Glomerular visceral epithelial cell (primary cell): ENCODE data around the gene RIPPLY3.
"Not testable (repeated sequence)": the region's sequence is repeated elsewhere in the genome, so short reads cannot be mapped to it uniquely, and the experiment has no call there.

Source experiments
- DNase-seq: peaks from one replicate; pipeline ENCODE4 v3.0.0-alpha.2; 2016; ENCODE audit errors: extremely low spot score

Gene RIPPLY3

DNA sequence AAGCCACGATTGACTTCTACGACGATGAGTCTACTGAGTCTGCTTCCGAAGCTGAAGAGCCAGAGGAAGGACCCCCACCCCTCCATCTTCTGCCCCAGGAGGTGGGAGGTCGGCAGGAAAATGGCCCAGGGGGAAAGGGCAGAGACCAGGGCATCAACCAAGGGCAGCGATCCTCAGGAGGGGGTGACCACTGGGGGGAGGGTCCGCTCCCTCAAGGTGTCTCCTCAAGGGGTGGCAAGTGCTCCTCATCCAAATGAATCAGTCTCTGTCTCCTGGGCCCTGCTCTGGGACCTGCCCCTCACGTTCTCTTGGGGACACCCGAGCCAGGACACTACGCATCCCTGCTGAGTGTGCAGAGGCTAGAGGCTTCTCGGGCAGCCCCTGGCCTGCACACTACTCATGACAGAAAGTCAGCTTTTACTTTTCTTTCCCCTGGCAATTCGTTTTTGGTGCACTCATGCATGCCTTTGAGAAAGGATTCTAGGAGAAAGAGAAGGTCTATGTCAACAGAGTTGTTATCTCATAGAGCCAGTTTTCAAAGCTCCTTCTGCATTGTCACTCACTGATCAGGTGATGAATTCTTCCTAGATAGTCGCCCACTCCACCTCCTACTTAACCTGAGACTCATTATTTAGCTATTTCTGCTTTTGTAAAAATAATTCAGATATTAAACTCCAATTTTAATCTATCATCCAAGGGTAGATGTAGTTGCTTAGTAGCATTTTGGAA, 11.6 kb downstream of the RIPPLY3 start:
- DNase-seq, result no peak

DNA sequence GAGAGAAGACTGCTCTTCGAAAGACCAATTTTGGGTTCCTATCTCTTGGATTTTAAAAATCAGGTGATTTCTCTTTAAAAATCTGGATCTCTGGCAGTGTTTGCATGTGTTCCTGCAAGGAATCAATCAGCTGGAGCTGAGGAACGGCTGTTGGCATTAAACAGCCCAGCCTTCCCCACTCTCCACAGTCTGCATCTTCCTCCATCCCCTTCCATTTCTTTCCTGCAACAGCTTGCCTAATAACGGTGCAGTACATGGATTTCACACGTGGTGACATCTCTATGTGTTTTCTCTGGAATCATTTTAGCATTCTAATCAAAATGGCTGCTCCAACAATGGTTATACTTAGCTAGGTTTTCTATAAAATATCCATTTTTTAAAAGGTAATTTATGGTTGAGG, 20.0 kb downstream of the RIPPLY3 start:
- DNase-seq, result no peak

DNA sequence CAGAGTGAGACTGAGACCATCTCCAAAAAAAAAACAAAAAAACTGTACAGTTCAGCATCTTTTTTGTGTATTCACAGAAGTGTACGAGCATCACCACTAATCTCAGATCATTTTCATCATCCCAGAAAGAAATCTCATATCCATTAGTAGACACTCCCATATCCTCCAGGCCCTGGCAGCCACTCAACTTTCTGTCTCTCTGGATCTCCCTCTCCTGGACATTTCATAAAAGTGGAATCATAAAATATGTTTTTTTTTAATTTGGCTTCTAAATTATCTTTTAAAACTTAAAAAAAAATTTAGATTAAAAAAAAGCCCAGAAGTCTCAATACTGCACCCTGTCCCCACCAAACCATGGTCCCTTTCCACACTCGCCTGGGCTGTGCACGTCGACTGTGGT, 22.1 kb downstream of the RIPPLY3 start:
- no peak for DNase-seq

DNA sequence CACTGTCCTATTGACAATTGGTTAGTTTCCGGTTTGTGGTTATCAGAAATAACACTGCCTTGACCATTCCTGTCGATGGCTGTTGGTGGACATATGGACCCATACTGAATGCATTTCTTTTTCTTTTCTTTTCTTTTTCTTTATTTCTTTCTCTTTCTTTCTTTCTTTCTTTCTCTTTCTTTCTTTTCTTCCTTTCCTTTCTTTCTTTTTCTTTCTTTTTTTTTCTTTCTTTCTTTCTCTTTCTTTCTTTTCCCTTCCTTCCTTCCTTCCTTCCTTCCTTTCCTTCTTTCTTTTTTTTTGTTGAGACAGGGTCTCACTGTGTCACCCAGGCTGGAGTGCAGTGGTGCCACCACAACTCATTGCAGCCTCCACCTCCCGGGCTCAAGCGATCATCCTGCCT, 24.4 kb downstream of the RIPPLY3 start:
- DNase-seq, result no peak

DNA sequence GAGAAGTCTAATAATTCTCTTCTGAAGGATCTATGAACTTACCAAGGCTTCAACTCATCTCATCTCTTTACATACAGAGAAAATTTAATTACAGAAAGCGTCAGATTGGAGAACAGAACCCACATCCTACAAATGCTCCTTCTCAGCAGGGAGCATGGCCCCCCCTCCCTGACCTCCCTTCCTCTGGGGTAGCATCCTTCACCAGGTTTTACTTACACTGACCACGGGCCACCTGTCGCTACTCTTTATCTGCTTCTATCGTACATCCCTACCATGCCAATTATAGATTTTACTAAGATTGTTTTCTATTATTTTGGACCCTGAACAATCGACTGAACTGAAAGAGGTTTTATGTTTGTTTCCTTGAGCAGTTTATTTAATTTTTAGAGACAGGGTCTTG, 25.8 kb downstream of the RIPPLY3 start:
- DNase-seq, result no peak

DNA sequence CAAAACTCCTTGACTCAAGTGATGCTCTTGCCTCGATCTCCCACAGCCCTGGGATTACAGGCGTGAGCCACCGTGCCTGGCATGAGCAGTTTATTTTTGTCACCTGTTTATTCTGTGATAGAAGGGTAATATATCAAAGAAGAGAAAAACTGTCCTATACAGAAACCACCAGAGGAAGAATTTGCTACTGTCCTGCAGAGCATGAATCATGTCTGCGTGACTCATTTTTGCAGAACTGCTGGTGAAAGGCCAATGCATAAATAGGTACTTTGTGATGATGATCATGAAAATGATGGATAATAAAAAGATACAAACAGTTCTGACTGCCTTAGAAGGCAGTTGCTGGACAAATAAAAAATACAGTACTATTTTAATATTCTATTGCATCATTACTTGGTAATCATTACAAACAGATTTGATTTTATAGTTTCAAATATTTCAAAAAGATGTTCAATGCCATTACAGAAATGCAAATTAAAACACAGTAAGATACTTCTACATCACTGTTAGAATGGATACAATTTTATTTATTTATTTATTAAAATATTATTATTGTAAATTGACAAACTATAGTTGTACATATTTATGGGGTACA, 26.5 kb downstream of the RIPPLY3 start:
- peak; percentile 48 for DNase-seq

DNA sequence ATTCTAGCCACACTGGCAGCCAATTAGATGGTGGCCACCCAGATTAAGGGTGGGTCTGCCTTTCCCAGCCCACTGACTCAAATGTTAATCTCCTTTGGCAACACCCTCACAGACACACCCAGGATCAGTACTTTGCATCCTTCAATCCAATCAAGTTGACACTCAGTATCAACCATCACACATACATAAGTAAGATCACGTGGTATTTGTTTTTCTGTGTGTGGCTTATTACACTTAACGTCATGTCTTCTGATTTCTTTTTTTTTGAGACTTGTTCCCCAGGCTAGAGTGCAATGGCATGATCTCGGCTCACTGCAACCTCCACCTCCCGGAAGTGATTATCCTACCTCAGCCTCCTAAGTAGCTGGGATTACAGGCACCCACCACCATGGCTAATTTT, 27.9 kb downstream of the RIPPLY3 start:
- not testable (repeated sequence) for DNase-seq

DNA sequence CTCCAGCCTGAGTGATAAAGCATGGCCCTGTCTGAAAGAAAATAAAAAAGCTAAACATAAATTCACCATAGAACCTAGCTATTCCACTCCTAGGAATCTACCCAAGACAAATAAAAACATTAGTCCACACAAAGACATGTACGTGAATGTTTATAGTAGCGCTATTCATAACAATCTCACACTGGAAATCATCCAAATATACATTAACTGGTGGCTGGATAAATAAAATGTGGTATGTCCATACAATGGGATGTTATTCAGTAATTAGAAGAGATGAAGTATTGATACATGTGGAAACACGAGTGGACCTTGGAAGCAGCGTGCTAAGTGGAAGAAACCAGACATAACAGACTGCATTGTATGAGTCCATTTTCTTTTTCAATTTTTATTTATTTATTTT, 29.7 kb downstream of the RIPPLY3 start:
- DNase-seq, result no peak

DNA sequence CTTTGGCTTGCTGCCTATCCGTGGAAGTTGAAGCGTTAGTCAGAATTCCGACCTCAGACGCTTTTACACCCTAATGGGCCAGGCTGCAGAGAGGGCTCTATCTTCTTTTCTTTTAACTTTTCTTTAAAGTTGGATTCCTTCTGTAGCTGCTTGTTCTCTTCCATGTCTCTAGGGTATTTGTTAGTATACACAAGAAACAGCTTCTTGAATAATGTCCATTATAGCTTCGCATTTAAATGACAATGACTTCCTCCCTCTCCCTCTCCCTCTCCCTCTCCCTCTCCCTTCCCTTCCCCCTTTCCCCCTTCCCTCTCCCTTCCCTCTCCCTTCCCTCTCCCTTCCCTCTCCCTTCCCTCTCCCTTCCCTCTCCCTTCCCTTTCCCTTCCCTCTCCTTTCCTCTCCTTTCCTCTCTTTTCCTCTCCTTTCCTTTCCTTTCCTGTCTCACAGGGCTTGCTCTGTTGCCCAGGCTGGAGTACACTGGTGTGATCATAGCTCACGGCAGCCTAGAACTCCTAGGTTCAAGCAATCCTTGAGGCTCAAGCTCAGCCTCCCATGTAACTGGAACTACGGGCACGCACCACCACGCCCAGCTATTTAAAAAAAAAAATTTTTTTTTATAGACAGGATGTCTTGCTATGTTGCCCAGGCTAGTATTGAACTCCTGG, 33.0 kb downstream of the RIPPLY3 start:
- no peak for DNase-seq

DNA sequence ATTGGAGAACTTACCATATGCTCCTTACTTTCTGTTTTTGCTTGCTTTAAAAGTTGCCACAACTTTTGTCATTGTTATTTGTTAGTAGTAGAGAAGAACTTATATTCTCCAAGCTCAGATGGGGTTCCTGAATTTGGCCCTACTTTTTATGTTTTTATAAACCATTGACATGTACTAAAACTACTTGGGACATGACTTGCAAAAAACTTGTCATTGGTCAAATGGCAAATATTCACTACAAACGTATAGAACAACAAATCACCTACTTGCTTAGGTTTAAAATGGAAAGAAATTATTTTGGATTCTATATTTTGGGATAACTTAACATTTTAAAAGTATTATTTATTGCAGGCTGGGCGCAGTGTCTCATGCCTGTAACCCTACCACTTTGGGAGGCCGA, 33.7 kb downstream of the RIPPLY3 start:
- no peak for DNase-seq

DNA sequence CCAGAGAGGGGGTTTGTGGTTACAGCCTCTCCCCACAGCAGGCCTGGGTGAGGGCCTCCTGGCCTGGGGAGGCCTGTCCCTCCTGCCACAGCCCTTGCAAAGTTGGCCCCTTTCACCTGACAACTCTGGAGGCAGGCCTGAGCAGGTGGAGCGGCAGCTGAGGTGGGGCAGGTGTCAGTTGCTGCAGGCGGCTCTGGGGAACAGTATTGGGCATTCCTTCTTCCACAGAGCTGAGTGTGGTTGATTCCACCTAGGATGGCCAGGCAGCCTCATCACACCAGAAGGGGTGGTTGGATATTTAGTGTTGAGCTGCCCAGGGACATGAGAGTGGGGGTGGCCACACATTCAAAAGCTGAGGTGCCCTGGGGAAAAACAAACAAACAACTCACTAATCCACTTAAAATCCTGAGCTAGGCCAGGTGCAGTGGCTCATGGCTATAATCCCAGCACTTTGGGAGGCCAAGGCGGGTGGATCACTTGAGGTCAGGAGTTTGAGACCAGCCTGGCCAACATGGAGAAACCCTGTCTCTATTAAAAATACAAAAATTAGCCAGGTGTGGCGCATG, 35.3 kb downstream of the RIPPLY3 start:
- no peak for DNase-seq

DNA sequence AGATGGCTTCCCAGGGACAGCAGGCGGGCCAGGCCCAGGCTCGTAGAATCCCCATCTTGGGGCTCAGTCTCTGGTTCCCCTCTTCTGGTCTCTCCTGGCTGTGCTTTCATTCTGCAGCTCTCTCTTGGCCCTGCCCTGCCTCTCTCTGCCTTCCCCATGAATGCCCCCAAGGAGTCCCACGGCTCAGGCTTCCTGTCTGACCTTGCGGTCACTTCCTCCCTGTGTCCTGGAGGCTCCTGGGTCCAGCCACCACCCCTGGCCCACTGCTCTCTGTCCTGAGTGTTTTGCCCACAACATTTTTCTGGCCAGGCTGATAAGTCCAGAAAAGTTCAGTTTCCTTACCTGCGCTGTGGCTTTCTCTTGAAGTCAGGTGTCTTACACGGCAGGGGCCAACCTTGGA, 37.3 kb downstream of the RIPPLY3 start:
- DNase-seq, result no peak

DNA sequence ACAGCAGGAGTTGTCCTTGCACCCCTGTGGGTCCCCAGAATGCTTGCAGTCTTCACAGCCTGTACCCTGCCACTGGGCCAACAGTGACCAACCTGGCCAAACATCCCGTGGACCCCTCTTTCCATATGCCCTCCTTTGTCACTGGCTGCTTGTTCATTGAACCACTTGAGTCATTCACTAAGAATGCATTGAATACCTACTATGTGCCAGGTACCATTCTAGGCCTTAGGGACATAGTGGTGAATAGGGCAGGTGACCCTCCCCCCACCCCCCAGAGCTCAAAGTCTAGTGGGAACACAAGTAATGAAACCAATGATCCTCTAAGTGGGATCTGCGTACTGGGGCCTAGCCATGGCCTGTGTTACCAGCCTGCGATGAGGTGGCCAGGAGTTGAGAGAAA, 38.1 kb downstream of the RIPPLY3 start:
- DNase-seq, result no peak

DNA sequence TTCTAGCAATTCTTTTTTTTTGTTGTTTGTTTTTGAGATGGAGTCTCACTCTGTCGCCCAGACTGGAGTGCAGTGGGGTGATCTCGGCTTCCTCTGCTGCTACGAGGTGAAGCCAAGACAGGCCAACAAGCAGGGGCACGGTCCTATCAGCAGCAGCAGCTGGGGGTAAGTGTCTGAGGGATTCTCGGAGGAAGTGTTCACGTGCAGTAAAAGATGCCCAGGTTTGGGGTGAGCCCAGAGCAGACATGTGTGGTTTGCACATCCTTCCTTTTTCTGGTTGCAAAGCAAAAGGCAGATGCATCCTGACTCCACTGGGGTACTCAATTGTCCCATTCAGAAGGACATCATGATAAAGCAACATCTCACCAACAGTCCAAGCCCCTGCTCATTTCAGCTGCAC, 38.6 kb downstream of the RIPPLY3 start:
- no peak for DNase-seq

DNA sequence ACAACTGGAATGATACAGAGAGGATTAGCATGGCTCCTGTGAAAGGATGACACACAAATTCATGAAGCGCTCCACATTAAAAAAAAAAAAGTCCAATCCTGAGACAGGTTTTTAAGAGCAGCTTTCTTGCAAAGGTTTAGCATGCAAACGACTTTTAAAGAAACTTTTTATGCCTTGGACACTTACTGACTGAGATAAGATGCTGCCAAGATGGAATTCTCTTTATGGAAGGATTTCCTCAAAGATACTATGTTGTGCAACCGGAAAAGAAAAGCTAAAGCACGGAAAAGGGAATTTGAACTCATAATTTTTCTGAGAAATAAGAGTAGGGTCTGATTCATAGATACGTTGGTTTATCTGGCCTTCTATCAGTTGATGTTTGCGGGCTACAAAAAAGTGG, 39.1 kb downstream of the RIPPLY3 start:
- no peak for DNase-seq

DNA sequence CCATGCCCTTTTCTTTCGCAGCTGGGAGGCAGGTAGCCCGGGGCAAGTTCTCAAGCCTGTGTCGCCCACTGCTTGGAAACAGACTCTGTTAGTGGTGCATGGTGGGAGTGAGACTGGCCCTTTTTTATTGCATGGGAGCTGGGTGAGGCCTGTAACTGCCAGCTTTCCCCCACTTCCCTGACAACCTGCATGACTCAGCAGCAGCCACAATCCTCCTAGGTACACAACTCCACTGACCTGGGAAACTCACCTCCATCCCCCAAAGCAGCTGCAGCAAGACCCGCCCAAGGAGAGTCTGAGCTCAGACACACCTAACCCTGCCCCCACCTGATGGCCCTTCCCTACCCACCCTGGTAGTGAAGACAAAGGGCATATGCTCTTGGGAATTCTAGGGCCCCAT, 40.6 kb downstream of the RIPPLY3 start:
- no peak for DNase-seq

DNA sequence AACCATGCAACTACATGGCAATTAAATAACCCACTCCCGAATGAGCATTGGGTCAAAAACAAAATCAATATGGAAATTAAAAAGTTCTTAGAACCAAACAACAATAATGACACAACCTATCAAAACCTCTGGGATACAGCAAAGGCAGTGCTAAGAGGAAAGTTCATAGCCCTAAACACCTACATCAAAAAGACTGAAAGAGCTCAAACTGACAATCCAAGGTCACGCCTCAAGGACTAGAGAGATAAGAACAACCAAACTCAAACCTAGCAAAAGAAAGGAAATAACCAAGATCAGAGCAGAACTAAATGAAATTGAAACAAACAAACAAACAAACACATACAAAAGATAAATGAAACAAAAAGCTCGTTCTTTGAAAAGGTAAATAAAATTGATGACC, 43.2 kb downstream of the RIPPLY3 start:
- not testable (repeated sequence) for DNase-seq

DNA sequence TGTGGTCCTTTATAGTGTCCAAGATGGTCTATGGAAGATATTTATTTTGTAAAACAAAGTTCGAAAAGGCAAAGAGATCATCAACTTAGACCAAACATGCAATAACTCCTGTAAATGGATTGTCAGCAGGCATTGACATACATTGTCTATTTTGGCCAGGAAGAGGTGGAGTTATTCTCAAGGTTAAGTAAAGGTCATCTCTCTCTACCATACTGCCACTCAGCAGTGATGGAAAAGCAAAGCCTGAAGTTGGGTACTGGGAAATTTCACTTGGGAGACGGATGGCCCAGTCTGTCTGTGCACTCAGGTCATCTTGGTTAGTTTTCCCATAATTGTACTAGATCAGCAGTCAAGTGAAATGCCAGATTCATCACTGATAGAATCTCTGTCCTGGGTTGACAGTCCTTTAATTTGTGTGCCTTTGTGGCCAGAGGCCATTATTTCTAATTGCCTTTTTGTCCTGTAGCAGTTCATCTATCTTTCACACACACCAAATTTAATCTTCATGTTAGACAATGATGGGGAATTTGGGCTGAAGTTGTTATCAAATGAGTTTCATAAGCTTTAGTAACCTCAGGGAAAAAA, 48.9 kb downstream of the RIPPLY3 start:
- no peak for DNase-seq

DNA sequence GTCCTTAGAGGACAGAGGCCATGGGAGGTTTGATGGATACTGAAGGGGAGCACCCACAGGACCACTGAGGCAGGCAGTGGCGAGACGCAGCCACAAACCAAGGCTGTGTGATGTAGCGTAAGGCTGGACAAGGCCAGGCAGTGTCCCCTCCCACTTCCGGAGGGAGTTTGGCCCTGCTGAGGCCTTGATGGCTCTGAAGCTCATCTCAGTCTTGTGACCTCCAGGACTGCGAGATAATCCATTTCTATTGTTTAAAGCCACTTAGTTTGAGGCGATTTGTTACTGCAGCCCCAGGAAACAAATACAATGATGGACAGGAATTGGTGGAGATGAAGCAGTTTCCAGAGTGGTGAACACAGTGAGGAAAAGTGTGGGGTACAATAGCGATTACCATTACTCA, 51.1 kb downstream of the RIPPLY3 start:
- DNase-seq, result no peak

DNA sequence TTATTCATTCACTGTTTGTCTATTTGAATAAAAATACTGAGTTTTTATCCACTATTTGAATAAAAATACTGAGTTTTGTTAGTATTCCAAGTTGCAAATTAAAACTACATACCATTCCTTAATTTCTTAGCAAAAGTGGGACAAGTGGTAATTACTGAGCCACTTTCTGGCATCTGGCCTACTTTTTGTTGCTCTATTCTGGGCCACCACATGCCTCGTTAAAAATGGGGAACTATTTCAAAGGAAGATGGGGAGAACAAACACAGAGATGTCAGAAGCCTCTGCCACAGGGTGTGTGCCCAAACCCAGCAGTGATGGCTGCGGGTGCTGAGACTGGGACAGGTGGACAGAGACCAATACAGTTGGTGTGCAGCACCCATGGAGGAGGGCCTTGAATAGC, 51.8 kb downstream of the RIPPLY3 start:
- DNase-seq, result no peak

DNA sequence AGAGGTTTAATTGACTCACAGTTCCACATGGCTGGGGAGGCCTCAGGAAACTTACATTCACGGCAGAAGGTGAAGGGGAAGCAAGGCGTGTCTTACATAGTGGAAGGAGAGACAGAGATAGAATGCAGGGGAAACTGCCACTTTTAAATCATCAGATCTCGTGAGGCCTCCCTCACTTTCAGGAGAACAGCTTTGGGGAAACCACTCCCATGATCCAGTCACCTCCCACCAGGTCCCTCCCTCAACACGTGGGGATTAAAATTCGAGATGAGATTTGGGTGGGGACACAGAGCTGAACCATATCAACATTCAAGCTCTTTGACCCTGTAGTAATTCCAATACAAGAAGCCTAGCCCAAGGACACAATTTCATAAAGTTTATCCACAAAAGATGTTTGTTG, 52.7 kb downstream of the RIPPLY3 start:
- no peak for DNase-seq

DNA sequence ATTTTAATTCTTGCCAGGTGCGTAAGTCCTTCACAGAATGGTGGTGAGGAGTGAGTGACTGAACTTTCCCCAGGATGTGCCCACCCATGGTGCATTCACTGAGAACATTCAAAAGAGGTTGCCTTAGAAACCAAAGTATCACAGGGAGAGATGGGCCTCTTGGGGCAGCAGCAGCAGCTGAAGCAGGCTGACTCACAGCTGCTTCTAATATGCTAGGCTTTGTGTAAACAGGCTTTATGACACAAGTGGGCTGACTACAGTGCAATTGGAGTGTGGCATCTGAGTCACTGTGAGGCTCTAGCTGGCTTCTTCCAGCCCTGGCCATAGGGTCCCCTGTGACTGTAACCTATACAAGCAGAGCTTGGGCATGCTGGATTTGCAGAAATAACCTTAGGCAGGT, 53.8 kb downstream of the RIPPLY3 start:
- peak; percentile 86 for DNase-seq
